ENCODE data around the gene TXN. TPM values are rescaled to one million over a fixed set of nuclear protein-coding genes. Genes with fewer than 3 reads are reported as not detected.

Gene TXN
- total RNA-seq, 1 donor from 2014 or later = 302 TPM

DNA sequence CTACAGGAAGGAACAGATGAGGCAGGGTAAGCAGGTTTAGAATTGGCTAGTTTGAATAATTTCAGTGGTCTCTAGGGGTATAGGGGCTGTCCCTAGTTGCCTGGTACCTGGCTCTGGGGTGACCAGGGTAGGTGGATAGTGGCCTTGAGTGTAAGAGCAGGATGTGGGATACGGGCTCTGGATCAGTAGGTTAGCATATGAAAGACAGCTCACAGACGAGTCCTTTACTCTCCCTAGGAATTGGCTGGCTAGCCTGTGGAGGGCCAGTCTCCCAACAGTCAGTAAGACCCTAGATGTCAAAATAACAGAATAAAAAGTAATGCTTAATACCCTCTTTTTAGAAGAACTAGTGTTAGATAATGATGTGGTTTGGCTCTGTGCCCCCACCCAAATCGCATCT lies 31.7 kb downstream of the TXN start:
- Mint-ChIP-seq H3K36me3 (ENCODE audit: low read depth, unreplicated experiment) (no peaks in the 10 kb centered on the region), H3K27ac (ENCODE audit: unreplicated experiment) (no peak overlapping the region), H3K4me3 (ENCODE audit: unreplicated experiment) (no peak overlapping the region), H3K9me3 (ENCODE audit: unreplicated experiment) (no peaks in the 10 kb centered on the region), H3K4me1 (ENCODE audit: low read depth, unreplicated experiment) (no peaks in the 10 kb centered on the region), H3K27me3 (ENCODE audit: low read depth, unreplicated experiment) (peaks cover 4% of the 10 kb centered on the region)
- no peak for DNase-seq (ENCODE audit: low read depth)
- H3K27ac ChIP-seq (ENCODE audit: low read depth, low read length) = no peak overlapping the region
- no peaks in the 10 kb centered on the region for H3K27me3 ChIP-seq (ENCODE audit: insufficient read depth, low read length)
- H3K9ac ChIP-seq (ENCODE audit: low read length) = no peak overlapping the region
- H3K4me3 ChIP-seq (ENCODE audit: insufficient read depth, low read depth, low read length) = no peak overlapping the region
- no peaks in the 10 kb centered on the region for H4K20me1 ChIP-seq (ENCODE audit: insufficient read depth, low read length)
- no peaks in the 10 kb centered on the region for H3K79me2 ChIP-seq (ENCODE audit: insufficient read depth, low read length)
- no peak overlapping the region for H3K4me2 ChIP-seq (ENCODE audit: low read length)
- H3K4me1 ChIP-seq (ENCODE audit: insufficient read depth, low read length) = no peaks in the 10 kb centered on the region
- H3K9me3 ChIP-seq (ENCODE audit: insufficient read depth, low read depth, low read length) = no peaks in the 10 kb centered on the region
- FAIRE-seq = no peak
- no peak overlapping the region for H2AFZ ChIP-seq (ENCODE audit: low read depth, low read length)
- no peaks in the 10 kb centered on the region for H3K36me3 ChIP-seq (ENCODE audit: insufficient read depth, low read length)
- TF ChIP-seq EZH2 (IDR thresholded peaks at IDR 0.05; ENCODE audit: insufficient read depth, low read length) = no peak
- TF ChIP-seq, protein P1, sequence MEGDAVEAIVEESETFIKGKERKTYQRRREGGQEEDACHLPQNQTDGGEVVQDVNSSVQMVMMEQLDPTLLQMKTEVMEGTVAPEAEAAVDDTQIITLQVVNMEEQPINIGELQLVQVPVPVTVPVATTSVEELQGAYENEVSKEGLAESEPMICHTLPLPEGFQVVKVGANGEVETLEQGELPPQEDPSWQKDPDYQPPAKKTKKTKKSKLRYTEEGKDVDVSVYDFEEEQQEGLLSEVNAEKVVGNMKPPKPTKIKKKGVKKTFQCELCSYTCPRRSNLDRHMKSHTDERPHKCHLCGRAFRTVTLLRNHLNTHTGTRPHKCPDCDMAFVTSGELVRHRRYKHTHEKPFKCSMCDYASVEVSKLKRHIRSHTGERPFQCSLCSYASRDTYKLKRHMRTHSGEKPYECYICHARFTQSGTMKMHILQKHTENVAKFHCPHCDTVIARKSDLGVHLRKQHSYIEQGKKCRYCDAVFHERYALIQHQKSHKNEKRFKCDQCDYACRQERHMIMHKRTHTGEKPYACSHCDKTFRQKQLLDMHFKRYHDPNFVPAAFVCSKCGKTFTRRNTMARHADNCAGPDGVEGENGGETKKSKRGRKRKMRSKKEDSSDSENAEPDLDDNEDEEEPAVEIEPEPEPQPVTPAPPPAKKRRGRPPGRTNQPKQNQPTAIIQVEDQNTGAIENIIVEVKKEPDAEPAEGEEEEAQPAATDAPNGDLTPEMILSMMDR (IDR thresholded peaks at IDR 0.05; ENCODE audit: insufficient read depth, low read depth, low read length) = no peak

DNA sequence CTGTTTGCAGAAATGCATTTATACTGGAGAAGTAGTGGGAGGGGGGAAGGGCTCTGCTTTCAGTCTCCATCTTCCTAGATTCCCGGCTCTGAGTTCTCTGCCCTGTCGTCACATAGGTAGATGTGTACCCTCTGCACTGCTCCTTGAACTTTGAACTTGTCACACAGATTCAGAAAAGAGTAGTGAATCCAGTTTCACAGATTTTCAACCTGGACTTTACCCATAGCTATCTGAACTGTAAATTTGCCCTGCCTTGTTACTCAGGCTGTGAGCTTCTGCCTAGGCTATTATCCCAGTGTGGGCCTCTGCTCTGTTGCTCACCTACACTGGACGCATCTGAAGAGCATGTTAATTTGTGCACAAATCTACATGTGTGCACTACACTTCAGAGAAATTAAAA lies 35.5 kb downstream of the TXN start:
- Mint-ChIP-seq H3K9me3 (ENCODE audit: unreplicated experiment) (no peaks in the 10 kb centered on the region), H3K4me3 (ENCODE audit: unreplicated experiment) (no peak overlapping the region), H3K27me3 (ENCODE audit: low read depth, unreplicated experiment) (peaks cover 6% of the 10 kb centered on the region), H3K36me3 (ENCODE audit: low read depth, unreplicated experiment) (no peaks in the 10 kb centered on the region), H3K27ac (ENCODE audit: unreplicated experiment) (no peak overlapping the region), H3K4me1 (ENCODE audit: low read depth, unreplicated experiment) (no peaks in the 10 kb centered on the region)
- FAIRE-seq = no peak
- Histone ChIP-seq H2AFZ (ENCODE audit: low read depth, low read length) (no peak overlapping the region), H3K4me2 (ENCODE audit: low read length) (no peak overlapping the region), H3K36me3 (ENCODE audit: insufficient read depth, low read length) (no peaks in the 10 kb centered on the region), H3K9ac (ENCODE audit: low read length) (no peak overlapping the region), H4K20me1 (ENCODE audit: insufficient read depth, low read length) (no peaks in the 10 kb centered on the region), H3K79me2 (ENCODE audit: insufficient read depth, low read length) (no peaks in the 10 kb centered on the region), H3K4me3 (ENCODE audit: insufficient read depth, low read depth, low read length) (no peak overlapping the region), H3K4me1 (ENCODE audit: insufficient read depth, low read length) (no peaks in the 10 kb centered on the region), H3K27me3 (ENCODE audit: insufficient read depth, low read length) (peaks cover 4% of the 10 kb centered on the region), H3K9me3 (ENCODE audit: insufficient read depth, low read depth, low read length) (no peaks in the 10 kb centered on the region), H3K27ac (ENCODE audit: low read depth, low read length) (no peak overlapping the region)
- DNase-seq (ENCODE audit: low read depth) = no peak
- no peak for TF ChIP-seq EZH2 (IDR thresholded peaks at IDR 0.05; ENCODE audit: insufficient read depth, low read length)
- TF ChIP-seq, protein P1 (IDR thresholded peaks at IDR 0.05; ENCODE audit: insufficient read depth, low read depth, low read length) = no peak

DNA sequence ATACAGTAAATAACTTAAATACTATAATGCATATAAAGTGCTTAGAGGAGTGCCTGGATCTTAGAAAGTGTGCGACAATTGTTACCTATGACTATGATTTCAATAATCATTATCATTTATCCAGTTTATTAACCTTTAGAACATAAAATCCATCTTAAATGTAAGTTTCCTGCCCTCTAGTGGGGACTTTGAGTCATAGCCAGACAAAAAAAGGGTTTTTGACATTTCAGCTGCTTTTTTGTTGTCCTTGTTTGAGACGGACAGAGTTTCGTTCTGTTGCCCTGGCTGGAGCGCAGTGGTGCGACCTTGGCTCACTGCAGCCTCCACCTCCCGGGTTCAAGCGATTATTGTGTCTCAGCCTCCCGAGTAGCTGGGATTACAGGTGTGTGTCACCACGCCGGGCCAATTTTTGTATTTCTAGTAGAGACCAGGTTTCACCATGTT lies 38.6 kb downstream of the TXN start:
- Mint-ChIP-seq H3K4me1 (ENCODE audit: low read depth, unreplicated experiment) (peaks cover 2% of the 10 kb centered on the region), H3K9me3 (ENCODE audit: unreplicated experiment) (no peaks in the 10 kb centered on the region), H3K27ac (ENCODE audit: unreplicated experiment) (no peak overlapping the region), H3K27me3 (ENCODE audit: low read depth, unreplicated experiment) (peaks cover 6% of the 10 kb centered on the region), H3K36me3 (ENCODE audit: low read depth, unreplicated experiment) (no peaks in the 10 kb centered on the region), H3K4me3 (ENCODE audit: unreplicated experiment) (no peak overlapping the region)
- Histone ChIP-seq H3K4me3 (ENCODE audit: insufficient read depth, low read depth, low read length) (no peak overlapping the region), H3K9me3 (ENCODE audit: insufficient read depth, low read depth, low read length) (no peaks in the 10 kb centered on the region), H3K4me1 (ENCODE audit: insufficient read depth, low read length) (no peaks in the 10 kb centered on the region), H3K27ac (ENCODE audit: low read depth, low read length) (no peak overlapping the region), H3K36me3 (ENCODE audit: insufficient read depth, low read length) (no peaks in the 10 kb centered on the region), H4K20me1 (ENCODE audit: insufficient read depth, low read length) (no peaks in the 10 kb centered on the region), H3K4me2 (ENCODE audit: low read length) (peak overlapping the region; percentile 39), H2AFZ (ENCODE audit: low read depth, low read length) (peak overlapping the region; percentile 8), H3K79me2 (ENCODE audit: insufficient read depth, low read length) (no peaks in the 10 kb centered on the region), H3K9ac (ENCODE audit: low read length) (peak overlapping the region; percentile 25), H3K27me3 (ENCODE audit: insufficient read depth, low read length) (peaks cover 4% of the 10 kb centered on the region)
- TF ChIP-seq, protein P1 (IDR thresholded peaks at IDR 0.05; ENCODE audit: insufficient read depth, low read depth, low read length) = peak; percentile 79
- TF ChIP-seq EZH2 (IDR thresholded peaks at IDR 0.05; ENCODE audit: insufficient read depth, low read length) = no peak
- FAIRE-seq (no peak), DNase-seq (ENCODE audit: low read depth) (peak; percentile 27)
